Activated CD8-positive, alpha-beta memory T cell treated with anti-CD3 and anti-CD28 coated beads for 36 hours (primary cell): ENCODE data around the gene ARAP2. TPM values are rescaled to one million over a fixed set of nuclear protein-coding genes. Genes with fewer than 3 reads are reported as not detected.

Experiments
- CTCF ChIA-PET: fragments of 350-600 bp; sonication (Branson Sonifier 250); formaldehyde crosslinking; loops from one replicate; lab custom pipeline; 2021; ENCODE audit warnings: antibody characterized with exemption; lab: Charles Lee
- POLR2A ChIA-PET: fragments of 350-600 bp; sonication (Branson Sonifier 250); formaldehyde crosslinking; loops from one replicate; lab custom pipeline; 2021; ENCODE audit warnings: antibody characterized with exemption; lab: Charles Lee
- total RNA-seq, 2 experiments: library from RNA; stranded (reverse); gene quantifications; one replicate each; pipeline ENCODE4 v1.2.3, GENCODE V29; 2021

ARAP2 gene
- total RNA-seq, 2 experiments from 2014 or later: 37.3 to 42.5 TPM

DNA sequence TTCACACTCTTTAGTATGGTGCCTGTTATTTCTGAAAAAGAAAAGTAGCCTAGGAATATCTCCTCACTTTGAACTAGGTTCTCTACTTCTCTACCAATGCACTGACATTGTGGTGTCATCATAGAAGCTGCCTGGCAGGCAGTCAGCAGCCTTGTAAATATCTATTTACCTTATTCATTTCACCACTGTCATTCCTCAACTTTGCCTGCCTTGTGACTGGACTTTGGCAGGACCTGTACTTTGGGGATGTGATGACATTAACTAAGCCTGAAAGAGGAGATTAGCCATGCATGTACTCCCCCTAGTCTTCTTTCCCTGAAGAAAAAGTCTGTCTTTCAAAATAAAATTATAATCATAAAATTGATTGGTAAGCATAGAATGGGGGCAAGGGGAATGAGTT is 207.2 kb downstream of the ARAP2 start:
- CTCF ChIA-PET: no interaction called here
- POLR2A ChIA-PET: no interaction called here

DNA sequence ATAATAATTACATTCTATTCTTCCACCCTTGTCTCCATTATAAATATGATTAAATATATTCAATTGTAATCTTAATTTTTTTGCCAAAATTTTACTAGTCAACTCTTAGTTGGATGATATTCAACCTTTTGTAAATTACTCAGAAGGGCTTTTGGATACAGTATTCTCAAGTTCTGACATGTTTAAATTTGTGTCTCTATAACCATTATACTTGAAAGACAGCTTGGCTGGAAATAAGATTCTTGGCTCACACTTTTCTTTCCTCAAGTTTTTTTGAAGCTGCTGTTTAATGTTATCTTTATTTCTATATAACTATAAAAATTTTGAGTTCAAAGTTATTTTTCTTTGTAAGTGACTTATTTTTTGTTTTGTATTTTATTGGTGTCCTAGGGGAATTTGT is 214.4 kb downstream of the ARAP2 start:
- ChIA-PET POLR2A (no interaction called here), CTCF (interaction anchor here (0.7 kb wide), 1 partner anchor 84 kb away, joined by 3 read pairs; no protein-coding TSS in a partner anchor)

GRCh38 chr4:36027203-36027602 is 217.1 kb downstream of the ARAP2 start:
- POLR2A ChIA-PET: no interaction called here
- CTCF ChIA-PET: no interaction called here

- POLR2A ChIA-PET: no interaction called here
Observed at GRCh38 chr4:36026348-36026880, 217.9 kb downstream of the ARAP2 start.

DNA sequence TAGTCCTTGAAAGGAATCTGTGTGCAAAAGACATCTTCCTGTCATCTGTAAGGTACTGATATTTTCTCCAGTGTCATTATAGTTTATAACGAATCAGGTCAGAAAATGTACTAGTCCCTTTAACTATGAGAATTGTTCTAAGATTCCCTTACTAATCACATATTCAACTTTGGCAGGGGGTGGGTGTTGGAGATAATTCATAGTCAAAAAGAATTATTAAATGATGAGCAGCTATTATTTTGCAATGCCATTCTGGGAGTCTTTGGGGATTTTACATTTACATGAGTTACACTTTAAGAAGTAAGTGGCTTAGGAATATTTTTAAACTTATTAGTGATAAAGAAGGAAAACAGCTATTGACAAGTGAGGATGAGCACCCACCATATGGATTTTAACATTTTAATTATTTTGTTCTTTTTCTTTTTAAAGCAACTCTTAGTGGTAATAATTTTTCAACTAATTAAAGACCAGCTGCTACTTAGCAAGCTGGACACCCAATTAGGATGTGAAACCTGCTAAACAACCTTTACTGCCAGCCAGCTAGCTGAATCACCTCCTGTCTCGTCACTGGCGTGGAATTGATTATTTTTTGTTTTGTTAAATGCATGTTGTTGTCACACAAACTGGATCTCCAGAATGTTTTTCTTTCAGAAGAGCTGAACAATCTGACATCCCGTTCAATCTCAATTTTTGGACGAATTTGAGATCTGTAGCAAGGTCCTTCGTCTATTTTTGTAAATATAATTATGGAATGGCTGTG is 219.2 kb downstream of the ARAP2 start:
- POLR2A ChIA-PET: no interaction called here

More at GRCh38 chr4:36026348-36026880, 217.9 kb downstream of the ARAP2 start:
- CTCF ChIA-PET: no interaction called here

DNA sequence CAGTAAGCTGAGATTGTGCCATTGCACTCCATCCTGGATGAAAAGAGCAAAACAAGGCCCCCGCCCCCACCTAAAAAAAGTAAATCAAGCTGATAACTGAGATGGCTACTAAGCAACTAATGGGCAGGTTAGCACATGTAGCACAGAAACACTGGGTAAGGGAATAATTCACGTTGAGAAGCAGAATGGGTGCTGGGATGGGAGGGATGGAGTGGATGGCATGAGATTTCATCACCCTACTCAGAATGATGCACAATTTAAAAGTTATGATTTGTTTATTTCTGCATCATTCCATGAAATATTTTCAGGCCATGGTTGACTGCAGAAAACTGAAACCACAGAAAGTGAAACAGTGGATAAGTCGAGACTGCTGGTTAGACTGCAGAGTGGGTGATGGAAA is 224.0 kb downstream of the ARAP2 start:
- ChIA-PET CTCF (no interaction called here), POLR2A (no interaction called here)

More for the DNA sequence above, 219.2 kb downstream of the ARAP2 start:
- CTCF ChIA-PET: no interaction called here

Other genes starting within 250 kb of the ARAP2 start
- gene DTHD1, start 37.1 kb upstream of the ARAP2 start, total RNA-seq: 1 to 10 TPM; 1.9 to 2.6 TPM